Measurements from ENCODE around the gene CCDC88A. TPM values are rescaled to one million over a fixed set of nuclear protein-coding genes. Genes with fewer than 3 reads are reported as not detected.

Gene CCDC88A
- total and polyA plus RNA-seq, 2 experiments from 2014 or later: 40.6 to 64.1 TPM

DNA sequence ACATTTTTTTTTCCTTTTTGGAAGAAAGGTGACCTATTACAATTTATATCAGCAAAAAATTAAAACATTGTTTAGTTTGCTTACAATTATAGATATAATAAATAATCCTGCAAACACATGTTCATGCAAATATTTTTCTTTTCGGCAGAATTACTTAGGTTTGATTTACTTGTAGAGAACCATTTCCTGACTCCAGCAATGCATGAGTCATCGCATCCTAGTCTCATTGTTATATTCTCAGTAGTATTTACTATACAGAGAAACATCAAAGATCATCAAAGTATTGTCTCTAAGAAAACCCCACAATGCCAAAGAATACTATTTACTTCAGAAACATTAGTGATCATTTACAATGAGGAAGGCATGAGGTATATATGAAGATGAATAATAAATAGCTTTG lies 110.2 kb downstream of the CCDC88A start:
- Histone ChIP-seq H3K4me3 (no peak overlapping the region), H3K27me3 (no peaks in the 10 kb centered on the region), H3K9me3 (ENCODE audit: low read depth) (no peaks in the 10 kb centered on the region), H3K27ac (no peak overlapping the region), H3K4me1 (ENCODE audit: low read depth) (peaks cover 3% of the 10 kb centered on the region), H3K36me3 (peaks cover 37% of the 10 kb centered on the region)
- TF ChIP-seq, protein P1, sequence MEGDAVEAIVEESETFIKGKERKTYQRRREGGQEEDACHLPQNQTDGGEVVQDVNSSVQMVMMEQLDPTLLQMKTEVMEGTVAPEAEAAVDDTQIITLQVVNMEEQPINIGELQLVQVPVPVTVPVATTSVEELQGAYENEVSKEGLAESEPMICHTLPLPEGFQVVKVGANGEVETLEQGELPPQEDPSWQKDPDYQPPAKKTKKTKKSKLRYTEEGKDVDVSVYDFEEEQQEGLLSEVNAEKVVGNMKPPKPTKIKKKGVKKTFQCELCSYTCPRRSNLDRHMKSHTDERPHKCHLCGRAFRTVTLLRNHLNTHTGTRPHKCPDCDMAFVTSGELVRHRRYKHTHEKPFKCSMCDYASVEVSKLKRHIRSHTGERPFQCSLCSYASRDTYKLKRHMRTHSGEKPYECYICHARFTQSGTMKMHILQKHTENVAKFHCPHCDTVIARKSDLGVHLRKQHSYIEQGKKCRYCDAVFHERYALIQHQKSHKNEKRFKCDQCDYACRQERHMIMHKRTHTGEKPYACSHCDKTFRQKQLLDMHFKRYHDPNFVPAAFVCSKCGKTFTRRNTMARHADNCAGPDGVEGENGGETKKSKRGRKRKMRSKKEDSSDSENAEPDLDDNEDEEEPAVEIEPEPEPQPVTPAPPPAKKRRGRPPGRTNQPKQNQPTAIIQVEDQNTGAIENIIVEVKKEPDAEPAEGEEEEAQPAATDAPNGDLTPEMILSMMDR (IDR thresholded peaks at IDR 0.05; ENCODE audit: low read depth, low read length): no peak
- DNase-seq (ENCODE audit: low read depth in 1 of 2, low spot score in 1 of 2): peak in 1 of 2 donors; percentile 68

DNA sequence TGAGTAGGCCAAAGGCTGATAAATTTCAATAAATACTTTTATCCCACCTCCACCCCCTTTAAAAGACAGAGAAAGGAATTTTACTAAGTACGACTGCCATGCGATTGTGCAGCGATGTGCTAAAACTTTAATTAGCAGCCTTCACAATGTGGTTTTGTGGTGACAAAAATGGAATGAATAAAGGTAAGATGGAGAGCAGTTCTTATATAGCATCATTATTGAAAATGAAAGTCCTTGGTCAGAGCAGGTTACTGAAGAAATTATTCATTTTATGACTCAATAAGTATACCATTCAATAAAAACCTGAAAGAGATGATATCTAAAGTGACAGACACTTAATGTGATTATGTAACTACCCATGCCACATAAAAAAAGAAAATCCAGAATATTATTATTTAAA lies 117.4 kb downstream of the CCDC88A start:
- no peak overlapping the region for H3K4me3 ChIP-seq
- DNase-seq (ENCODE audit: low read depth in 1 of 2, low spot score in 1 of 2): no peak
- TF ChIP-seq, protein P1 (IDR thresholded peaks at IDR 0.05; ENCODE audit: low read depth, low read length): no peak
- H3K4me1 ChIP-seq (ENCODE audit: low read depth): no peaks in the 10 kb centered on the region
- no peaks in the 10 kb centered on the region for H3K27me3 ChIP-seq
- H3K9me3 ChIP-seq (ENCODE audit: low read depth): no peaks in the 10 kb centered on the region
- H3K36me3 ChIP-seq: peaks cover 46% of the 10 kb centered on the region
- H3K27ac ChIP-seq: no peak overlapping the region

DNA sequence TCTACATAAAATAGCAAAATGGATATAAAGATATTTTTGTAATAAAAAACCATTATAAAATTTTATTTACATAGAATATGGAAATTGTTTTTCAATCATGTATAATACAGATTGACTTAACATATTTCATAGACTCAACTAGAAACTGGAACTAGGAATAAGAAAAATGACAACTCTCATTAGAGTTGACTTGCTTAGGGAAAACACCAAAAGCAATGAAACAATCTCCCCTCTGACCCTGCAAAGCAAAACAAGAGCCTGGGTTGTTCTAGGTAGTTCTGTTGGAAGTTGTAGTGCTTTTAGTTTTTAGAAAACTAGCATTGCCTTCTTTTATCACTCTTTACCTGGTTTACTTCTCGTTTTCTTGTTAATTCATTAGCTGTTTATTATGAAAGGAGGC lies 118.4 kb downstream of the CCDC88A start:
- DNase-seq (ENCODE audit: low read depth in 1 of 2, low spot score in 1 of 2): no peak
- Histone ChIP-seq H3K9me3 (ENCODE audit: low read depth) (no peaks in the 10 kb centered on the region), H3K27me3 (no peaks in the 10 kb centered on the region), H3K27ac (no peak overlapping the region), H3K4me1 (ENCODE audit: low read depth) (no peaks in the 10 kb centered on the region), H3K4me3 (no peak overlapping the region), H3K36me3 (peaks cover 49% of the 10 kb centered on the region)
- TF ChIP-seq, protein P1 (IDR thresholded peaks at IDR 0.05; ENCODE audit: low read depth, low read length): no peak

DNA sequence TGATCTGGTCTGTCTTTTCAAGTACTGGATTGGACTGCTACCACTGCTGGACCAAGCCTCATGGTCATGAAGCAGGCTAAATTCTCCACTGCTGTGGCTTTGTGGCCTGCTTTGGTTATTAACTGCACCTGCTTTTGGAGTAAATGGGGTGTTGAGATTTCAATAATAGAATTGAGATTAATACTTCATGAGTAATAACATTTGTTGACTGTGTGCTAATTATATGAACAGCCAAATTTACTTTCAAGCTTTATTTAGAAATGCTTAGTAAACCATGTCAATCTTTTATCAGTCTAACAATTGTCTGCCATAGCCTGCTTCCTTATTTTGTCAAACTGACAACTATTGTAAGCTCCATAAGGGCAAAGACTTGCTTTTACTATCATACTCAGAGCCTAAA lies 123.3 kb downstream of the CCDC88A start:
- peaks cover 6% of the 10 kb centered on the region for H3K4me1 ChIP-seq (ENCODE audit: low read depth)
- TF ChIP-seq, protein P1 (IDR thresholded peaks at IDR 0.05; ENCODE audit: low read depth, low read length): no peak

DNA sequence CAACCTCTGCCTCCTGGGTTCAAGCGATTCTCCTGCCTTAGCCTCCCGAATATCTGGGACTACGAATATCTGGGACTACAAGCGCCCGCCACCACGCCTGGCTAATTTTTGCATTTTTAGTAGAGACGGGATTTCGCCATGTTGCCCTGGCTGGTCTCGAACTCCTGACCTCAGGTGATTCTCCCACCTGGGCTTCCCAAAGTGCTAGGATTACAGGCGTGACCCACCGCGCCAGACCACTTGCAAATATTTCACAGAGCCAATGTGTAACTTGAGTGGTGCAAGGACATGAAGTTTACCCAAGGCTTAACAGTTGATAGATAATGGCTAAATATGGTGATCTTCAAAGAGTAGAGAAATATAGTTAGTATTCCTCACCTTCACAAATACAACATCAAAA lies 136.6 kb downstream of the CCDC88A start:
- DNase-seq (ENCODE audit: low read depth in 1 of 2, low spot score in 1 of 2): no peak
- Histone ChIP-seq H3K27me3 (no peaks in the 10 kb centered on the region), H3K27ac (no peak overlapping the region), H3K9me3 (ENCODE audit: low read depth) (no peaks in the 10 kb centered on the region), H3K4me3 (no peak overlapping the region), H3K36me3 (peaks cover 3% of the 10 kb centered on the region), H3K4me1 (ENCODE audit: low read depth) (no peaks in the 10 kb centered on the region)
- TF ChIP-seq, protein P1 (IDR thresholded peaks at IDR 0.05; ENCODE audit: low read depth, low read length): no peak

More for the DNA sequence above, 123.3 kb downstream of the CCDC88A start:
- no peak for DNase-seq (ENCODE audit: low read depth in 1 of 2, low spot score in 1 of 2)
- Histone ChIP-seq H3K27ac (peak overlapping the region; percentile 55), H3K9me3 (ENCODE audit: low read depth) (no peaks in the 10 kb centered on the region), H3K27me3 (no peaks in the 10 kb centered on the region), H3K36me3 (peaks cover 51% of the 10 kb centered on the region), H3K4me3 (no peak overlapping the region)
